EH (cell line): ENCODE results near the gene S100A3.

Experiments used
- DNase-seq: peaks from one replicate; pipeline ENCODE4 v3.0.0-alpha.2; 2015; ENCODE audit warnings: low read depth

S100A3 gene

DNA sequence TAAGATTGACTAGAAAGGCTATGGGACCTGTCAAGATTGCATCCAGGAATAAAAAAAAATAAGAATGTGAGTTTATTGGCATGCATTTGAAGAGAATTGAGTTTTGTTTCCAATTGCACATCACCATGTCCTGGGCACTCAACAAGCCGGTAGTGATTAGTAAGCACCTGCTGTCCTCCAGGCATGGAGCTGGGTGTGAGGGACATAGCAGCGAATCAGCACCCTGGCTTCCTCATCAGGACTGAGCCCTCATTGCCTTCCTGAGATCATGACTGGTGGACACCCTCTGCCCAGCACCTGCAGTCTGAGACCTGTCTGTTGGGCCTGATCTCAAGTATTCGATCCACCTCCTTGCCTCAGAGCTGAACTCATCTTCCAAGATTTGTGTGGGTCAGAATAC is 40.0 kb downstream of the S100A3 start:
- no peak for DNase-seq

DNA sequence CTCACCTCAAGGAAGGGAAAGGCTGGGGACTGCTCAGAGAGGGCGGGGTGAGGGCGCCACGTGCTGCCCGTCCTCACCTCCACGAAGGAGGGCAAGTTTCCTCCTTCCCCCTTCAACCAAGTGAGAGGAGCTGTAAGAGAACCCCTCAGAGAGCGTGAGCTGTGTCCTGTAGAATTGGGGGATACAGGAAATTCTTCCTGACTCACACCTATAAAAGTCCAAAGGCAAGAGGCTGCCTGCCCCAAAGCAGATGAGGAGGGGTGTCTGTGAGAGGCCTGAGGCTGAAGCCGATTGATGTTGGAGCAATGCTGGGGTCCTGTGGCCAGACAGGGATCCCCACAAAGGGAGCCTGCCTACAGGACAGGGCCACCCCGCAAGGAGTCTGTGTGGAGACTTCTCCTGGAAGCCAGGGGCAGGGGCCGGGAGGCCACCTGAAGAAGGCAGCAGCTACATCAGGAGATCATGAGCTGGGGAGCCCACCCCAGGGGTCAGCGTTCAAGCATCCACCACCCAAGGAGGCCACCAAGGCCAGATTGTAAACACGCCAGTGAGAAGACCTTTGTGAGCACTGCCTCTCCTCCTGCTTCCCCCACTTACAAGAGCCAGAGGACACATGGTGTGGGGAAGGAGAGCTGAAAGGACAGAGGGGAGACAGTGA is 41.0 kb downstream of the S100A3 start:
- DNase-seq: peak; percentile 56

DNA sequence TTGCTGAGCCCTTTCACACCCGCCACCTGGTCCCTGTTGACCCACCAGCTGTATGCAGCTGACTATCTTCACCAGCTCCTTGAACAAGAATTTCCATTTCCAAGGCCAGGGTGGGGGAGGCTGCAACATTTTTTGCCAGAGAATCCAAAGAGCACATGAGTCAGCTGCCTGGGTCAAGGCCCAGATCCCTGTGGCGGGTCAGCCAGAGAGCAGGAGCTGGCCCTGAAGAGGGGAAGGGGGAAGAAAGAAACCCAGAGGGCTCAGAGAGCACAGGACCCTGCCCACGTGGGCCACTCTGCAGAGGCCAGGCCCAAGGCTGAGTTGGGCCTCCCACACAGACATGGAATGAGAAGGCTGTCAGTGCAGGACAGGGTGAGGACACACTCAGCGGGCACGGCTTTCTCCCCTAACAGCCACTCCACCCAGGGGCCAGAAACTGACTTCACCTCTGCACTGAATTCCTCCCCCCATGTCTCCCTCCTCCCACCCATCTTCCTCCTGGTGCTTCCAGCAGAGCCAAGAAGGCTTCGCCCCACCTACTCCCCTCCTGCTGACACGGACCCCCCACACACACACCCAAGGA is 42.1 kb downstream of the S100A3 start:
- DNase-seq: peak; percentile 94

DNA sequence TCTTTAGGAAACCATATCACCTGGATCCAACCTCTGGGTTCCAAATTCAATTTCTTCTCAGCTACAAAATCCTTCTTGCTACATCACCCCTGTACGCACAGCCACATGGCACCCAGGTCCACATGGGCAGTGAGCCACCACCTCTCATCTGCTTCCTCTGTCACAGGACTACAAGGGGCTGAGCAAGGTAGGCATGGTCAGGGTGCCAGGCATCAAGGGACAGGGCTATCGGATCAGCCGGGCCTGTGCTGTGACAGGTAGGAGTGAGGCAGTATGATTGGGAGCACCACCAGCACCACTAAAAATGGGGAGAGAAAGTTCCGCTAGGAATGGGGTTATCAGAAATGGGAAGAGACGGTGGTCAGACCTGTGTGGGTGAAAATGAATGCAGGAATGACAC is 42.7 kb downstream of the S100A3 start:
- DNase-seq: no peak

DNA sequence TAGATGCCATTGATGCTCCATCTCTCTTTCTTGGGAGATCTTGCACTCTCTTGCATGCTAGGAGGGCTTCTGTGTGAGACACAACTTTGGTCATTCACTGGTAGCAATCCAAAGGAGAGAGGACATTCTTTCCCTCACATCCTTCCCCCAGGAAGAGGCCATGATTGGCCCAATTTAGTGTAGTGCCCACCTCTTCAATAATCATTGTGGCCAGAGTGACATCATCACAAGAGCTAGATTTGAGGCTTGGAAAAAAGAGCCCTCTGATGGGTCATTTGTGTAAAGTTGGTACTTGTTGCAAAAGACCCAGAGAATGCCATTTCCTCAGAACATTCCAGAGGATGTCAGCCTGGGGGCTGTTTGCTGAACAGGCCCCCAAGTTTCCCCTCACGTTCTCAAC is 43.5 kb downstream of the S100A3 start:
- peak; percentile 57 for DNase-seq

DNA sequence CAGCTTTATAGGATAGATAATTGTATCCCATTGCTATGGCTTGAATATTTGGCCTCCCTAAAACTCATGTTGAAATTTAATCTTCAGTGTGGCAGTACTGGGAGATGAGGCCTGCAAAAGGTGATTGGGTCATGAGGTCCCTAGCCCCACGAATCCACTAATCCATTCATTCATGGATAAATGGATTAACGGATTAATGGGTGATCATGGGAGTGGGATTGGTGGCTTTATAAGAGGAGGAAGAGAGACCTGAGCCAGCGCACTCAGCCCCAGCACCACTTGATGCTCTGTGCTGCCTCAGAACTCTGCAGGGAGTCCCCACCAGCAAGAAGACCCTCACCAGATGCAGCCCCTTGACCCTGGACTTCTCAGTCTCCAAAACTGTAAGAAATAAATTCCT is 45.3 kb downstream of the S100A3 start:
- DNase-seq: no peak

DNA sequence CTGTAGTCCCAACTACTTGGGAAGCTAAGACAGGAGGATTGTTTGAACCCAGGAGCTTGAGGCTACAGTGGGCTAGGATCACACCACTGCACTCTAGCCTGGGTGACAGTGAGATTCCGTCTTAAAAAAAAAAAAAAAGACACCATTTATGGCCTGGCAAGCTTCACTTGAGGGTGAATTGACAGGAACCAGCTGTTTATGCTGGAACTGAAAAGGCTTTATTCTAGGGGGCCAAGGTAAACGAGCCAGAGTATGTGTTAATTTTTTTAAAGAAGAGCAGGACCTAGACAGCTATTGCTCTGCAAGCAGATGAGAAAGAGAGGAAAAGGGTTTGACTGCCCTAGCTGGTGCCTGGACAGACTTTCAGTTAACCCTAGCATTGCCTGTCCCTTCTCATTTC is 50.3 kb downstream of the S100A3 start:
- DNase-seq: no peak
